Nephron progenitor cell (in vitro differentiated cells): ENCODE data around the gene ALOXE3.
"Not testable (repeated sequence)": the region's sequence is repeated elsewhere in the genome, so short reads cannot be mapped to it uniquely, and the experiment has no call there.

Experiments used
- DNase-seq: peaks from one replicate; pipeline ENCODE4 v3.0.0; 2021
- H3K27ac Mint-ChIP-seq: 2 replicates; pipeline ENCODE4 v1.8.0; 2021; ENCODE audit warnings: mild to moderate bottlenecking, moderate library complexity, mixed read lengths
- H3K27me3 Mint-ChIP-seq: 2 replicates; pipeline ENCODE4 v1.8.0; 2021; ENCODE audit warnings: mild to moderate bottlenecking, low read depth, mixed read lengths; ENCODE audit not compliant: poor library complexity
- H3K36me3 Mint-ChIP-seq: 2 replicates; pipeline ENCODE4 v1.8.0; 2021; ENCODE audit warnings: low read depth, mixed read lengths
- H3K4me1 Mint-ChIP-seq: 2 replicates; pipeline ENCODE4 v1.8.0; 2021; ENCODE audit warnings: mixed read lengths
- H3K4me3 Mint-ChIP-seq: 2 replicates; pipeline ENCODE4 v1.8.0; 2021; ENCODE audit warnings: mild to moderate bottlenecking, moderate library complexity, mixed read lengths
- H3K9me3 Mint-ChIP-seq: 2 replicates; pipeline ENCODE4 v1.8.0; 2021; ENCODE audit warnings: mild to moderate bottlenecking, moderate library complexity, mixed read lengths
- CTCF ChIP-seq: fragments of 200-600 bp; sonication (generic); IDR thresholded peaks from 2 replicates; pipeline ENCODE4 v1.5.0; 2021; ENCODE audit warnings: antibody characterized with exemption

ALOXE3 gene

DNA sequence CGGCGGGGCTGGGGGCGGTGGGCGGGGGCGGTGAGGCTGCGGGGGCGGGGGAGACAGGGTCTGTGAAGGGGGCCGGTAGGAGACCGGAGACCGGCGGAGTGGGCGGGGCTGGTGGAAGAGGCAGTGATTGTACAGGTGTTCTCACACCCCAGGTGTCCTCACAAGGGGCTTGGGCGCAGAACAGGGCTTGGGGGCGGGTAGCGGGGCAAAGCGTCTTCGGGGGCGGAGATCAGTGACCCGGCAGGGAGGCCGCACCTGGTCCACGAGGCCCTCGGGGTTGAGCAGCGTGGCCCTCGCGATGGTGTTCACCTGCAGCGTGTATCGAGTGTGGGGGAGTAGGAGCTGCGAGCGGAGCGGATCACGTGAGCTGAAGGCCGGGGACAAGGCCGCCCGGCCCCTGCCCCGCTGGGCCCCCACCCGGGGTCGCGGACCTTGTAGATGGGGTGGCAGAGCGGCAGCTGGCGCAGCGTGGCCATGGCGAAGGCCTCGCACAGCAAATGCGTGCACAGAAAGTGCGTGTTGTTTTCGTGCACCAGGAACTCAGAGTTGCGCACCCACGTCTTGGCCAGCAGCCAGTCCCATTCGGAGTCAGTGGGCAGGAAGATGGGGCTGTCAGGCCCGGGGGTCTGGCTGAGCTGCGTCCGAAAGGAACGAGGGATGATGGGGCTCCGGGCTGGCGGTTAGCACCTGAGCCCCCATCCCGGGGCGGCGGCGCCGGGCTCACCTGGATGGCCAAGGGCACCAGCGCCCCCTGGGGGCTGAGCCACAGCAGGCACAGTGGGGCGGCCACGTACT, 8.5 kb downstream of the ALOXE3 start:
- TF ChIP-seq CTCF = peak; percentile 87
- Mint-ChIP-seq H3K4me1 (peaks cover 16% of the 10 kb centered on the region), H3K27ac (no peak overlapping the region), H3K27me3 (peaks cover 90% of the 10 kb centered on the region), H3K9me3 (no peaks in the 10 kb centered on the region), H3K36me3 (no peaks in the 10 kb centered on the region), H3K4me3 (peak overlapping the region; percentile 52)
- DNase-seq = peak; percentile 78

DNA sequence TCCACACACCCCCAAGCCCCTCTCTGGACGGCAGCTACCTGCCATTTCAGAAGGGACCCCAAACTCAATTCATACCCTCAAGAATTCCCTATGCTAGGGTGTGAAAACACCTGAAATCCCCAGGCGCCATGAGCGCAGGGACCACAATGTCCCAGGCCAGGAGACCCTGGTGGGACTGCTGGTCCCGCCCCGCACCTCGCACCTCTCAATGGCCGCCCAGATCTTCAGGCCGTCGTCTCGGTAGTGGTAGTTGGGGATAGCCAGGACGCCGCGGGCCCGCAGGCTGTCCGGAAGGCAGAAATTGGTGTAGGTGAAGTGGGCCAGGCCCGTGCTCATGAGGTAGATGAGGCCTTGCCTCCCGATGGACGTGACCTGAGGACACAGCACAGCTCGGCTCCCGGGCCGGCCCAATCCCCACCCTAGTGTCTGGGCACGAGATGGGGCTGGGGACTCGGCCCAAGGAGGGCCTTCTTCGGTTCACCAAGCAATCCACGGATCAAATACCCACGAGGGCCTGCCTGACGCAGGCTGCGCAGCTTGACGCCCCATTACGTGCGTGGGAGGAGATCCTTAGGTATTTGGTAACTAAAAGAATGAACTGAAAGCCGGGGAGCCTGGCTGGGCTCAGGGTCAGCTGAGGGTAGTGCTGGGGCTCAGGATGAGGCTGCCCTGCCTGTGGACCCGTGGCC, 9.2 kb downstream of the ALOXE3 start:
- Mint-ChIP-seq H3K9me3 (no peaks in the 10 kb centered on the region), H3K36me3 (no peaks in the 10 kb centered on the region), H3K27ac (no peak overlapping the region), H3K4me3 (no peak overlapping the region), H3K4me1 (peaks cover 12% of the 10 kb centered on the region), H3K27me3 (peaks cover 90% of the 10 kb centered on the region)
- DNase-seq = no peak
- no peak for TF ChIP-seq CTCF

DNA sequence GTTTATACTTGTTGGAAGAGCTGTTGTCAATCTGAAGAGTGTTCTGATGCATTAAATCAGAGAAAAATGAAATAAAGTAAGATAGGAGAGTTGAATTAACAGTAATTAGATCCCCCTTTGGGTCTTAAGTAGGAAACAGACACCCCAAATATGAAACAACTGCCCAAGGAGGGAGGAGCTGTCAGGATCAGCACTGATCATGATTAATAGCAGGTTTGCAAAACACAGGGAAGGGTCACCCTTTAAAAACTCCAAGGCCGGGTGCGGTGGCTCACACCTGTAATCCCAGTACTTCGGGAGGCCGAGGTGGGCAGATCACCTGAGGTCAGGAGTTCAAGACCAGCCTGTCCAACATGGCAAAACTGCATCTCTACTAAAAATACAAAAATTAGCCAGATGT, 11.3 kb downstream of the ALOXE3 start:
- H3K9me3 Mint-ChIP-seq, H3K36me3 Mint-ChIP-seq, H3K27ac Mint-ChIP-seq, H3K4me3 Mint-ChIP-seq, DNase-seq: not testable (repeated sequence)
- peaks cover 78% of the 10 kb centered on the region for H3K27me3 Mint-ChIP-seq
- H3K4me1 Mint-ChIP-seq = peaks cover 12% of the 10 kb centered on the region

DNA sequence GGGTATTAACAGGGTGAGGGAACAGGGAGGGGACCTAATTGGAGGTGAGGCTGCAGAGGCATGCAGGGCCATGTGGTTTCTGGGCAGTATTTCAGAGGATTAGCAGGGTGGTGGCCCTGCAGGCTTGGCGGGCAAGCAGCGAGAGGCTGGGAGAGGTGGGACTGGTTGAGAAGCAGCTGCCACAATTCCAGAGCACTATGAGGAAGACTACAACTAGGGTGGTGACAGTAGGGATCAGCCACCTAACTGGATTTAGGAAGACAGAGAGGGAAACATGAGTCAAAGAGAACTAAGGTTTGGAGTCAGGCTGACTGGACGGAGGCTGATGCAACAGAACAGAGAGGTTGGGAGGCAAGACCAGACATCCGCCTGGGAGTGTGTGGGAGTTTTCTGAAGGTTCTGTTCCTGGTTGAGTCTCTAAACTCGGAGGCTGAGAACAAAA, 12.3 kb downstream of the ALOXE3 start:
- TF ChIP-seq CTCF = no peak
- Mint-ChIP-seq H3K9me3 (no peaks in the 10 kb centered on the region), H3K36me3 (no peaks in the 10 kb centered on the region), H3K27me3 (peaks cover 69% of the 10 kb centered on the region), H3K27ac (peak overlapping the region; percentile 49), H3K4me1 (peaks cover 10% of the 10 kb centered on the region), H3K4me3 (no peak overlapping the region)
- no peak for DNase-seq

DNA sequence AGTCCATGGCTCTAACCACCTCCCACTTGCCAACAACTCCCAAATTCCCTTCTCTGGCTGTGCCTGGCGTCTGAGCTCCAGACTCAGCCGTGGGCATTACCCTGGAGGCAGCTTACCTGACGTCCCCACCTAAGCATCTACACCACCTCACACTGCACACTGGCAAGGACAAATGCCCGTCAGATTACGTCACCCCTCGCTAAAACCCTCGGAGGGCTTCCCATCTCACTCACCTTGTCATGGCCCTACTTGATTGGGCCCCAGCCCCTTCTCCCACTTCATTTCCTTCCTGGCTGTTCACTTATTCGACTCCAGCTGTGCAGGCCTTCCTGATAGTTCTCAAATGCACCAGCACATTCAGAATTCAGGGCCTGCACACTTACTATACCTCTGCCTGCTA, 13.4 kb downstream of the ALOXE3 start:
- peaks cover 58% of the 10 kb centered on the region for H3K27me3 Mint-ChIP-seq
- H3K4me1 Mint-ChIP-seq = peaks cover 7% of the 10 kb centered on the region
- H3K4me3 Mint-ChIP-seq = no peak overlapping the region
- no peaks in the 10 kb centered on the region for H3K36me3 Mint-ChIP-seq
- TF ChIP-seq CTCF = no peak
- no peak for DNase-seq
- no peaks in the 10 kb centered on the region for H3K9me3 Mint-ChIP-seq
- H3K27ac Mint-ChIP-seq = no peak overlapping the region

- H3K27me3 Mint-ChIP-seq = peaks cover 56% of the 10 kb centered on the region
- no peak for DNase-seq
- H3K4me3 Mint-ChIP-seq = no peak overlapping the region
- H3K27ac Mint-ChIP-seq = no peak overlapping the region
- no peaks in the 10 kb centered on the region for H3K9me3 Mint-ChIP-seq
- no peaks in the 10 kb centered on the region for H3K36me3 Mint-ChIP-seq
- H3K4me1 Mint-ChIP-seq = peaks cover 11% of the 10 kb centered on the region
- TF ChIP-seq CTCF = no peak
Observed at GRCh38 chr17:8103549-8103948, 14.8 kb downstream of the ALOXE3 start.
